Measurements from ENCODE around the gene ATP8A2.

DNA sequence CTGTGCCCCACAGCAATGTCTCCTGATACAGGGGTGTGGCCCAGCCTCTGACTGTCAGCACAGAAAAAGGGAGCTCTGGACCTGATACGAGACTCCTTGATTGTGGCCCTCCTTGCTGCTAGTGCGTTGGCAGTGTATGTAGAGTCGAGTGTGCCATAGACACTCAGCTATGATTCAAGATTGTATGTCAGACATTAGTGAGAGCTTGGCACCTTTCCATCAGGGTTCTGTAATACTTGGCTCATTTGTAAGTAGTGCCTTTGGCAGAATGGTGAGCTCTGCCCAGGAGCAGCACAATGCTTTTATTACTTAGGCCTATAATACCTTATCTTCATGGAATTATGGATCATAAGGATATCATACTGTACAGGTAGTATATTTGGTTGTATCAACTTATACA is 83.4 kb downstream of the ATP8A2 start:
- TF ChIP-seq, protein P1, sequence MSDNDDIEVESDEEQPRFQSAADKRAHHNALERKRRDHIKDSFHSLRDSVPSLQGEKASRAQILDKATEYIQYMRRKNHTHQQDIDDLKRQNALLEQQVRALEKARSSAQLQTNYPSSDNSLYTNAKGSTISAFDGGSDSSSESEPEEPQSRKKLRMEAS (IDR thresholded peaks at IDR 0.05), result no peak
- TF ChIP-seq, protein P2, sequence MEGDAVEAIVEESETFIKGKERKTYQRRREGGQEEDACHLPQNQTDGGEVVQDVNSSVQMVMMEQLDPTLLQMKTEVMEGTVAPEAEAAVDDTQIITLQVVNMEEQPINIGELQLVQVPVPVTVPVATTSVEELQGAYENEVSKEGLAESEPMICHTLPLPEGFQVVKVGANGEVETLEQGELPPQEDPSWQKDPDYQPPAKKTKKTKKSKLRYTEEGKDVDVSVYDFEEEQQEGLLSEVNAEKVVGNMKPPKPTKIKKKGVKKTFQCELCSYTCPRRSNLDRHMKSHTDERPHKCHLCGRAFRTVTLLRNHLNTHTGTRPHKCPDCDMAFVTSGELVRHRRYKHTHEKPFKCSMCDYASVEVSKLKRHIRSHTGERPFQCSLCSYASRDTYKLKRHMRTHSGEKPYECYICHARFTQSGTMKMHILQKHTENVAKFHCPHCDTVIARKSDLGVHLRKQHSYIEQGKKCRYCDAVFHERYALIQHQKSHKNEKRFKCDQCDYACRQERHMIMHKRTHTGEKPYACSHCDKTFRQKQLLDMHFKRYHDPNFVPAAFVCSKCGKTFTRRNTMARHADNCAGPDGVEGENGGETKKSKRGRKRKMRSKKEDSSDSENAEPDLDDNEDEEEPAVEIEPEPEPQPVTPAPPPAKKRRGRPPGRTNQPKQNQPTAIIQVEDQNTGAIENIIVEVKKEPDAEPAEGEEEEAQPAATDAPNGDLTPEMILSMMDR (IDR thresholded peaks at IDR 0.05; ENCODE audit: low read depth, low read length, missing input control), result no peak
- TF ChIP-seq GABPA (IDR thresholded peaks at IDR 0.05 in 1 of 2, conservative IDR thresholded peaks at IDR 0.05 in 1 of 2) (no peak), SP1 (IDR thresholded peaks at IDR 0.05) (no peak), FOXA1 (IDR thresholded peaks at IDR 0.05) (no peak), RXRA (IDR thresholded peaks at IDR 0.05) (no peak), JUND (IDR thresholded peaks at IDR 0.05) (no peak), NR2F2 (IDR thresholded peaks at IDR 0.05) (no peak)
- TF ChIP-seq, protein P3, sequence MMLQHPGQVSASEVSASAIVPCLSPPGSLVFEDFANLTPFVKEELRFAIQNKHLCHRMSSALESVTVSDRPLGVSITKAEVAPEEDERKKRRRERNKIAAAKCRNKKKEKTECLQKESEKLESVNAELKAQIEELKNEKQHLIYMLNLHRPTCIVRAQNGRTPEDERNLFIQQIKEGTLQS (IDR thresholded peaks at IDR 0.05), result no peak

Data from liver (tissue), 3 donors.